Activated T-helper 2 cell treated with anti-CD3 and anti-CD28 coated beads, Interferon-gamma antibody, Interleukin-2, Interleukin-4, amounts not matched to agents 10 μg/mL and 5 μg/mL and 100 μg/mL, durations not matched to agents 14 hours and 24 hours and 36 hours (primary cell): ENCODE data around the gene ARHGAP22. TPM values are rescaled to one million over a fixed set of nuclear protein-coding genes. Genes with fewer than 3 reads are reported as not detected.

ENCODE experiments used
- DNase-seq: peaks from one replicate; pipeline ENCODE4 v3.0.0; 2021; ENCODE audit warnings: low spot score
- H3K27ac Mint-ChIP-seq: one replicate; pipeline ENCODE4 v1.8.0; 2021; ENCODE audit warnings: mixed read lengths
- H3K27me3 Mint-ChIP-seq: one replicate; pipeline ENCODE4 v1.8.0; 2021; ENCODE audit warnings: low read depth, mixed read lengths
- H3K36me3 Mint-ChIP-seq: one replicate; pipeline ENCODE4 v1.8.0; 2021; ENCODE audit warnings: low read depth, mixed read lengths
- H3K4me1 Mint-ChIP-seq: one replicate; pipeline ENCODE4 v1.8.0; 2021; ENCODE audit warnings: low read depth, mixed read lengths
- H3K4me3 Mint-ChIP-seq: one replicate; pipeline ENCODE4 v1.8.0; 2021; ENCODE audit warnings: low read depth, mild to moderate bottlenecking, moderate library complexity, mixed read lengths
- H3K9me3 Mint-ChIP-seq: one replicate; pipeline ENCODE4 v1.8.0; 2021; ENCODE audit warnings: mixed read lengths
- intact Hi-C: fragments of 100-400 bp; cut with micrococcal nuclease; formaldehyde crosslinking; loops from one replicate; pipeline ENCODE4 v1.15.1; 2023
- total RNA-seq: library from RNA; stranded (reverse); gene quantifications from 2 replicates; pipeline ENCODE4 v1.2.3, GENCODE V29; 2022

Gene ARHGAP22
- total RNA-seq, 1 donor from 2014 or later, result 0.43 TPM

DNA sequence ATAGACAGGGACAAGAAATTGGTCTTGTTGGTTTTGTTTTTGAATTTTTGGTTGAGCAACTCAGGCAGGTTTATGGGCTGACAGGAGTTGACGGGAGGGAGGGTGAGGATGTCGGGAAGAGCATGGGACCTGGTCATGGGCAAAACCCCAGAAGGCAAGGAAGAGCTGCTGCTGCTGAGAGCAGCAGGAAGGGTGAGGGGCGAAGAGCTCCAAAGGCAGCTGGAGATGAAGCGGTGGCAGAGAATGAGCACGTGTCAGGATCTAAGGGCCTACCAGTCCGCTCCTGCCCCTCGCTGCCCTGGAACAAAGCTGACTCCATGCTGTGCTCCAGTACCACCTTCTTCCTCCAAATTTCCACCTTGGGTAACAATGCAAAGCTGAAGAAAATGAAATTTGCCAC is 84.3 kb downstream of the ARHGAP22 start:
- H3K4me3 Mint-ChIP-seq, result no peak overlapping the region
- intact Hi-C loops, result no loop called here
- no peak overlapping the region for H3K27ac Mint-ChIP-seq
- H3K4me1 Mint-ChIP-seq, result peaks cover 5% of the 10 kb centered on the region
- no peak for DNase-seq
- H3K36me3 Mint-ChIP-seq, result no peaks in the 10 kb centered on the region
- H3K9me3 Mint-ChIP-seq, result peaks cover 2% of the 10 kb centered on the region
- peaks cover 52% of the 10 kb centered on the region for H3K27me3 Mint-ChIP-seq

DNA sequence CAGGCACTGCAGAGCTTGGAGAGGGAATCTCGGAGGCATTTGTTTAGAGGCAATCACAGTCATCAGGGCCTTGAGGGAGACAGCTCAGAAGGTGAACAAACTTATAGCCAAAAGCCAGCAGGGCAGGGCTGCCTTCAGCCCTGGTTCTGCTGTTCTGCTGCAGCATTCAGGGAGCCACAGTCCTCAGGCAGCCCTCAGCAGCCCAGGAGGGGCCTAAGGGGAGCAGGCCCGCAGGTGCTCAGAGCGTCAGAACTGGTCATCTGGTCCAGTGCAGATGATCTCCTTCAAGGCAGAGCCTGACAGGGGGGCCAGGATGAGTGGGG is 84.7 kb downstream of the ARHGAP22 start:
- no peak overlapping the region for H3K4me3 Mint-ChIP-seq
- peaks cover 50% of the 10 kb centered on the region for H3K27me3 Mint-ChIP-seq
- DNase-seq, result no peak
- no peak overlapping the region for H3K27ac Mint-ChIP-seq
- H3K36me3 Mint-ChIP-seq, result no peaks in the 10 kb centered on the region
- H3K9me3 Mint-ChIP-seq, result peaks cover 7% of the 10 kb centered on the region
- H3K4me1 Mint-ChIP-seq, result peaks cover 5% of the 10 kb centered on the region
- intact Hi-C loops, result no loop called here

DNA sequence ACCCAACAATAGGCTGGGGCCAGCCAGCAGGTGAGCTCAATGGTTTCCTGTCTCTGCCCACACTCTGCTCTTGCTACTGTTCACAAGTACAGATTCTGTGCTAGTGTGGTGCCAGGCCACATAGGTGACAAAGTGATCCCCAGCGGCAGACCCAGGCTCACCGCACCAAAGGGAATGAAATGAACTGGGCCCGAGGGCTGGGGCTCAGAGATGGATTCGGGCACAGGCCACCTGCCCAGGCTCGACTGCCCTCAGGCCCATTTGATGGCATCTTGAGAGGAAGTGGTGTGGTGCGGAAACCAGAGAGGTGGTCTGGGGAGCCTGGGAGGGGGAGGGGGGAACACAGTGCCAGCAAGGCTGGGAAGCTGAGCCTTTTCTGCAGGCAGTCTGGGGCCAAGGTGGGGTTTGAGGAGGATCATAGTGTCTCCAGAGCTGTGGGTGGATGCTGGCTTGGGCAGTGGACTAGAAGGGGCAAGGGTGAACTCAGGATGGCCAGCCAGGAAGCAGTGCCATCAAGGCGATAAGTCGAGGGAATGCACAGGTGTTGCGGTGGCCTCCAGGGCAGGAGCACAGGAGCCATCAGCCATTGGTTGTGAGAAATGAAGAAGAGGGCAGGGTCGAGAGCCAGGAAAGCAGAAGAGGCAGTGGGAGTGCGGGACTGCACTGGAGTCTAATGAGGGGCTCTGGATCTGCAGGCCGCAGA is 85.2 kb downstream of the ARHGAP22 start:
- Mint-ChIP-seq H3K27ac (no peak overlapping the region), H3K36me3 (no peaks in the 10 kb centered on the region), H3K9me3 (peaks cover 9% of the 10 kb centered on the region), H3K4me1 (peaks cover 5% of the 10 kb centered on the region), H3K4me3 (no peak overlapping the region), H3K27me3 (peaks cover 46% of the 10 kb centered on the region)
- intact Hi-C loops, result no loop called here
- DNase-seq, result no peak

DNA sequence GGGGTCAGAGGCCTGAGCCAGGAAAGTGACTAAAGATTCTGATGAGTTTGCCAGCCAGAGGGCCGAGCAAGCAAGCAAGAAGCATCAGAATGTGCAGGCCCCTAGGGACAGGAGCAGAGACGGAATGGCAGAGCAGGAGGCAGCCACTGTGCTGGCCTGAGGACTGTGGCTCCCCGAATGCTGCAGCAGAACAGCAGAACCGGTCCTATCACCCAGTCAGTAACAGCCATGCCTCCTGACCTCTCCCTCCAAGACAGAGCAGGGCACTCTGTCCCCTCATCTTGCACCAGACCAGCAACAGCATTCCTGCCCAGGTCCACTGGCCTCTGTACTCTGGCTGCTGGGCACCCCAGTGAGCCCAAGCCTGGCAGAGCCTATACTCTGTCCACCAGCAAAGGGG is 85.9 kb downstream of the ARHGAP22 start:
- Mint-ChIP-seq H3K27me3 (peaks cover 46% of the 10 kb centered on the region), H3K27ac (no peak overlapping the region), H3K36me3 (no peaks in the 10 kb centered on the region), H3K4me3 (no peak overlapping the region), H3K9me3 (peaks cover 13% of the 10 kb centered on the region), H3K4me1 (peaks cover 5% of the 10 kb centered on the region)
- no peak for DNase-seq
- intact Hi-C loops, result no loop called here

DNA sequence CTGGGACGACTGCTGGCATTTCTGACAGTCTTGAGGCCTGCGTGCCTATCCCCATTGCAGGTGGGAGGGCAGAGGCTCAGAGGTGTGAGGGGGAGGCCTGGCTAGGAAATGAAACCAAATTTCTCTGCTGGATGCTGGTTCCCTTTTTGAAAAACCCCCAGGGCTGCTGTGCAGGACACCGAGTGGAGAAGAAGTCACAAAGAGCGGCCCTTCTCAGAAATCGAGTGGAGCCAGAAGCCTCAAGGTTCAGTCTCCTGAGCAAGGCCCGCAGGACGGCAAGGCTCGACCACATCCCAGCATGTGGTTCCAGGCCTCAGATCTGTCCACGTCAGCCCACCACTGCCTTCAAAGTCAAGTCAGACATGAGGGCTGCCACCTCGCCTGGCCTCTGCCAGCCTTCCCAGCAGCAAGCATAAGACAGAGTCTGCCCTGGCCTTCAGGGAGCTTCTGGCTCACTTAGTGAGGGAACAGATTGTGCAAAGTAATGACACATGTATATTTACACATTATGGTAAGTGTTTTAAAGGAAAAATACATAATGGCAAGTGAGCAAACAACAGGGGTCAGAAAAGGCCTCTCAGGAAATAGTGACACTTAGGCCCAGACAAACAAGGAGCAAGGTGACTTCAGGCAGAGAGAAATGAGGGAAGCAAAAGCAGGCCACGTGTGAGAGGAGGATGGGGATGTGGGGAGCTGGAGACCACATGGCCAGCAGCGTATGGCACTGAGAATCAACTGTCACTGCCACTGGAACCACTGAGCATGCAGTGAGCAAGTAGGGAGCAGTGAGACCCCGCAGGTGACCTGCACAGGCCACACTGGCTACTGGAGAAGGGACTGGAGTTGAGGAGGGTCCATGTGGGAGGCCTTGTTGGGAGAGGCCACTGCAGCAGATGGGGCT is 86.7 kb downstream of the ARHGAP22 start:
- intact Hi-C loops, result no loop called here
- DNase-seq, result no peak
- Mint-ChIP-seq H3K27ac (no peak overlapping the region), H3K27me3 (peaks cover 51% of the 10 kb centered on the region), H3K36me3 (no peaks in the 10 kb centered on the region), H3K4me3 (no peak overlapping the region), H3K9me3 (peaks cover 15% of the 10 kb centered on the region), H3K4me1 (peaks cover 5% of the 10 kb centered on the region)

DNA sequence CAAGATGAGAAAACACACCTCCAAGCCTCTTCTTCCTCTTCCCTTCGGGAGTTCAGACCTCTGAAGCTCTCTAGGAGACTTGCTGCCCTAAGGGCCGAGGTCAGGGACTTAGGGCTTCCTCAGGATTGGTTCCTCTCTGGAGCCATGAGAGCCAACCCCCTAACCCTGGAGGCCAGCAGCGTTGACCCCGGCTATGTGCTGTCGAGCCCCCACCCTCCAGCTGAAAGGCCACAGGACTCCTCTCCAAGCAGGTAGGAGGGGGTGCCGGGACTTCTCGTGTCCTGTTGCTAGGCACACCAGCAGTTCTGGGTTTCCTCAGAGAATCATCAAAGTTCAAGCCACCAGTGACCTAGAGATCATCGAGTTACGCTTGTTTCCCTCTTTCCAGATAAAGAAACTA is 87.4 kb downstream of the ARHGAP22 start:
- Mint-ChIP-seq H3K27ac (no peak overlapping the region), H3K4me1 (peaks cover 5% of the 10 kb centered on the region), H3K4me3 (no peak overlapping the region), H3K9me3 (peaks cover 15% of the 10 kb centered on the region), H3K36me3 (no peaks in the 10 kb centered on the region), H3K27me3 (peaks cover 47% of the 10 kb centered on the region)
- intact Hi-C loops, result no loop called here
- DNase-seq, result no peak

DNA sequence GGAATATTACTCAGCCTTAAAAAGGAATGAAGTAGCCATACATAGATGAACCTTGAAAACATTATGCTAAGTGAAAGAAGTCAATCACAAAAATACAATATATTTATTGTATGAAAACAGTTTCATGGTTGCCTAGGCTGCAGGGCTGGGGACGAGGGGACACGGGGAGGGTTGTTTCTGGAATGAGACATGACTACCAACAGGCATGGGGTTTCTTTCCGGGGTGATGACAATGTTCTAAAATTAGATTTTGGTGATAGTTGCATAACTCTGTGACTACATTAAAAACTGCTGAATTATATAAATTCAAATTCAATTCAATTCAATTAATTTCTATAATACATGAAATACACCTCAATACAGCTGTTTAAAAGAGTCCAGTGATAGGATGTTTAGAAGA is 88.0 kb downstream of the ARHGAP22 start:
- no peak for DNase-seq
- Mint-ChIP-seq H3K4me1 (peaks cover 5% of the 10 kb centered on the region), H3K27ac (no peak overlapping the region), H3K9me3 (peaks cover 15% of the 10 kb centered on the region), H3K36me3 (no peaks in the 10 kb centered on the region), H3K27me3 (peaks cover 43% of the 10 kb centered on the region), H3K4me3 (no peak overlapping the region)
- intact Hi-C loops, result no loop called here

DNA sequence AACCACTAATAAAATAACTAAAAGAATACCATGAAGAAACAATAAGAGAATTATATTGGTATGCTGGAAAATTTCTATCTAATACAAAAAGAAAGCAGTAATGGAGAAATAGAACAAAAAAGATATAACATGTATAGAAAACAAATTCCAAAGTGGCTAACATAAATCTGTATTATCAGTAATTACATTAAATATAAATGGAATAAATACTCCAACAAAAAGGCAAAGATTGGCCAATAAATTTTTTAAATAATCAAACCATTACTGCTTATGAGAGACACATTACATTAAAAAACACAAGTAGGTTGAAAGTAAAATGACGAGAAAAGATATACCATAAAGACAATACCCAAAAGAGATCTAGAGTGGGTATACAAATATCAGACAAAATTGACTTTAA is 90.0 kb downstream of the ARHGAP22 start:
- no peak for DNase-seq
- no peak overlapping the region for H3K4me3 Mint-ChIP-seq
- intact Hi-C loops, result no loop called here
- peaks cover 15% of the 10 kb centered on the region for H3K9me3 Mint-ChIP-seq
- H3K27ac Mint-ChIP-seq, result no peak overlapping the region
- H3K36me3 Mint-ChIP-seq, result no peaks in the 10 kb centered on the region
- H3K27me3 Mint-ChIP-seq, result peaks cover 24% of the 10 kb centered on the region
- peaks cover 5% of the 10 kb centered on the region for H3K4me1 Mint-ChIP-seq

DNA sequence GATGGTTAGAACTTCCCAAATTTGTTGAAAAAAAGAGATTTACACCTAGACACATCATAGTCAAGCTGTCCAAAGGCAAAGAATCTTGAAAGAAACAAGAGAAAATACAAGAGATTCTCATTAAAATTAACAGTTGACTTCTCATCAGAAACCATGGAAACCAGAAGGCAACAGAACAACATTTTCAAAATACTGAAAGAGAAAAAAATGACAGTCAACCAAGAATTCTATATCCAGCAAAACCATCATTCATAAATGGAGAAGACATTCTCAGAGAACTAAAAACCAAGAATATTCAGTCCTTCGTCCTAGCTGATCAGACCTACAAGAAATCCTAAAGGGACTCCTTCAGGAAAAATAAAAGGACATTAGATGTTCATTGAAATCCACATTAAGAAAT is 90.6 kb downstream of the ARHGAP22 start:
- intact Hi-C loops, result no loop called here
- no peak for DNase-seq
- H3K4me1 Mint-ChIP-seq, result peaks cover 1% of the 10 kb centered on the region
- no peak overlapping the region for H3K27ac Mint-ChIP-seq
- no peak overlapping the region for H3K4me3 Mint-ChIP-seq
- peaks cover 15% of the 10 kb centered on the region for H3K9me3 Mint-ChIP-seq
- H3K36me3 Mint-ChIP-seq, result no peaks in the 10 kb centered on the region
- peaks cover 22% of the 10 kb centered on the region for H3K27me3 Mint-ChIP-seq

DNA sequence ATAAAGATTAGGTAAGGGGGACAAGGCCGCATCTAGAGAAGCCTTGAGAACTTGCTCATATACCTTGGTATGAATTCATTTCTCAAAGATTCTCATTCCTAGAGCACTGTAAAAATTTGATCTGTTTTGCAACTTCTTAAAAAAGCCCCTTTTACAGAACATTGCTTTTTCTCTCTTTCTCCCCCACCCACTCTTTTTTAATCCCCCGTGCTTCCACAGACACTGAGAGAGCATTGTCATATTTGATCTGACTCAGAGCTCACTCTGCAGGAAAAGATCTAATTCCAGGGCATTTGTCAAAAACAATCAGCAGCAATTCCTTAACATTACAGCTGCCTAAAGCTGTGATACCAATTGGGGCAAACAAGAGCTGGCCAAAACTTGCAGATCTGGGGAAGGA is 92.0 kb downstream of the ARHGAP22 start:
- Mint-ChIP-seq H3K36me3 (no peaks in the 10 kb centered on the region), H3K27ac (no peak overlapping the region), H3K9me3 (peaks cover 15% of the 10 kb centered on the region), H3K4me1 (no peaks in the 10 kb centered on the region), H3K27me3 (peaks cover 18% of the 10 kb centered on the region), H3K4me3 (no peak overlapping the region)
- intact Hi-C loops, result no loop called here
- DNase-seq, result no peak

DNA sequence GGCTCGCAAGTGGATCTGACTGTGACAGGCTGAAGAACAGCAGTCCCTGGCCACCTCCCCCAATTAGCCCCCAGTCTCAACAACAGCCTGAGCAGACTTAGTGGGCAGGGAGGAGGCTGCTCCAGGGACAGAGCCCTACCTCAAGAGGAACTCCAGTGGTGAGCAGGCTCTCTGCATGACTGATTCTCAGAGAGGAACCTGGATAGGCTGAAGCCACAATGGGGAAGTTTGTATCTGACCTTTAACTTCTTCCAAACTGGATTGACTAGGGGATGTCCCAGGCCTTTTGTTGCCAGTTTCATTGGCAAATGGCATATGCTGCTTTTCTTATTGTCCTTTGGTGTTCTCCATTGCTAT is 93.0 kb downstream of the ARHGAP22 start:
- no peaks in the 10 kb centered on the region for H3K36me3 Mint-ChIP-seq
- no peak for DNase-seq
- no peaks in the 10 kb centered on the region for H3K4me1 Mint-ChIP-seq
- intact Hi-C loops, result no loop called here
- H3K4me3 Mint-ChIP-seq, result no peak overlapping the region
- H3K27me3 Mint-ChIP-seq, result peaks cover 17% of the 10 kb centered on the region
- no peak overlapping the region for H3K27ac Mint-ChIP-seq
- H3K9me3 Mint-ChIP-seq, result peaks cover 15% of the 10 kb centered on the region

DNA sequence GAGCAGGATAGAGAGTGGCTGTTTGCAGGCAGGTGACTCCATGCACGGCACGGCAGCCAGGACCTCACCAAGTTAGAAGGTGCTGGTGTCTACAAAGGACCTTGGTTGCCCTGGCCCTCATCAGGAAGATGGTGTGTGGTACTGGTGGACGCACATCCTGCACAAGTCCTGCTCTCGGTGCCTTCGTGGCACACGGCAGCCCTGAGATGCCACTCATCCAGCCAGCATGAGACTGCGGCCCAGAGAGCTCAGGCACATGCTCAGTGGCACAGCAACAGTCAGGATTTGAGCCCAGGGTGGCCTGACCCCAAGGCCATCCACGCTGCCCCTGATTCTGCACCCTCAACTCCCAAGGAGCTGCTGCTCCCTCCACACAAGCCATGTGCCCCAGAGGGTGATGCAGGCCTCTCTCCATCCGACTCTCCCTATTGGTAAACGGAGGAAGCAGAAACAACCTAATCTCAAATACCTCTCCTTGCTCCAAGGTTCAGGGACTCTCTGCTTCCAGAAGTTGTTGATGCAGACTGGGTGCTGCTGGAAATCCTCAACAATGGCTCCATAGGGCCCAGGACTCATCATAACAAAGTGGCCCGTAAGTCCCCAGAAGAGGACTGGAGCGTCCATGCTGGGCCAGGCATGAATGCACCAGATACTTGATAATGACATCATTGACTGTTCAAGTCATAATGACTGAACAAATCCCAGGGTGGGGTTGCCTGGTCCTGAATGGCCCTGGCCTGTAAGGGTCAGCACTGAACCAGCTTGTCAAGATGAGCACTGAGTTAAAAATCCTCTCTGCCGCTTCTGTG is 93.6 kb downstream of the ARHGAP22 start:
- no peak overlapping the region for H3K27ac Mint-ChIP-seq

More for the DNA sequence above, 93.6 kb downstream of the ARHGAP22 start:
- peaks cover 15% of the 10 kb centered on the region for H3K9me3 Mint-ChIP-seq
- intact Hi-C loops, result no loop called here
- DNase-seq, result no peak
- peaks cover 17% of the 10 kb centered on the region for H3K27me3 Mint-ChIP-seq
- H3K4me3 Mint-ChIP-seq, result no peak overlapping the region
- H3K36me3 Mint-ChIP-seq, result no peaks in the 10 kb centered on the region
- no peaks in the 10 kb centered on the region for H3K4me1 Mint-ChIP-seq
